Measurements from ENCODE around the gene MPZL3.

The MPZL3 gene, protein sequence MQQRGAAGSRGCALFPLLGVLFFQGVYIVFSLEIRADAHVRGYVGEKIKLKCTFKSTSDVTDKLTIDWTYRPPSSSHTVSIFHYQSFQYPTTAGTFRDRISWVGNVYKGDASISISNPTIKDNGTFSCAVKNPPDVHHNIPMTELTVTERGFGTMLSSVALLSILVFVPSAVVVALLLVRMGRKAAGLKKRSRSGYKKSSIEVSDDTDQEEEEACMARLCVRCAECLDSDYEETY

DNA sequence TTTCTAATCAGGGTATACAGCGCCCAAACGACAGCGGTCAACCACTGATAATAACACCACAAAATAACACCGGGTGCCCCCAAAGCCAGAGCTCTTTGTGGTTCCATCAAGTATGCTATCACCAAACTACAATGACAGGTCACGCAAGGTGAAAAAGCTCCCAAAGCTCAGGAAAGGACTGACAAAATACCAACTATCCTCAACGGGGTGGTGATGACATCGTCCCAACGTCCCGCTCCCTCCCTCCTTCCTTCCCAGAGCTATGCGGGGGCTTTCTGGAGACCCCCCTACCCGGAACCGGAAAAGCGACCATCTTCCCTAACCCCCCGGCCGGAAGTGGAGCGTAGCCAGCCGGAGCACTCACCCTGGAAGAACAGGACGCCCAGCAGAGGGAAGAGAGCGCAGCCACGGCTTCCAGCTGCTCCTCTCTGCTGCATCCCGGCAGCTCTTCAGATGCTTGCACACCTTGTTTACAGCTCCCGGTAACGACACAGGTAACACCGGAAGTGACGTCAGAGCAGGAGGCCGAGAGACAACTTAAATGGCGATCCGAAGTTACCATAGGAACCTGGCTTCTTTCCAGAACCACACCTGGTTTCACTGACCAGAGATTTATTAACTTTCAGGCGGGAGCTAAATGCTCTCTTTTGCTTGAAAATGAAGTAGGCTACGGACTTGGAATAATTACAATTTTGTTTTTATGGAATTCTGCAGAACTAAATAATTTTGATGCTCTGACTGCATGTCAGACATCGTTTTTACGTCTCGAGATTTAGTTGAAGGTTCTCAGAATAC, at the start of gene MPZL3:
Gene MPZL3 (minus strand): TSS at position 508 of the 795 bp plus-strand sequence. CDS start 71 bp downstream, at position 437.
- Histone ChIP-seq H3K79me2 (no peaks in the 10 kb centered on the region), H3K4me3 (ENCODE audit: low read depth, low read length) (peak within 1 kb of the TSS; percentile 92), H3K27me3 (ENCODE audit: control insufficient read depth, insufficient read depth, low read length) (no peaks in the 10 kb centered on the region), H3K9me3 (ENCODE audit: control insufficient read depth, low read length) (no peaks in the 10 kb centered on the region), H3K9ac (no peak within 1 kb of the TSS), H3K4me2 (ENCODE audit: low read length) (peak within 1 kb of the TSS; percentile 75), H3K36me3 (ENCODE audit: control insufficient read depth, insufficient read depth, low read length) (no peaks in the 10 kb centered on the region), H3K27ac (peak within 1 kb of the TSS; percentile 98), H3K4me1 (peaks cover 4% of the 10 kb centered on the region), H2AFZ (peak within 1 kb of the TSS; percentile 91)
- no peak for TF ChIP-seq CTCF (IDR thresholded peaks at IDR 0.05)

DNA sequence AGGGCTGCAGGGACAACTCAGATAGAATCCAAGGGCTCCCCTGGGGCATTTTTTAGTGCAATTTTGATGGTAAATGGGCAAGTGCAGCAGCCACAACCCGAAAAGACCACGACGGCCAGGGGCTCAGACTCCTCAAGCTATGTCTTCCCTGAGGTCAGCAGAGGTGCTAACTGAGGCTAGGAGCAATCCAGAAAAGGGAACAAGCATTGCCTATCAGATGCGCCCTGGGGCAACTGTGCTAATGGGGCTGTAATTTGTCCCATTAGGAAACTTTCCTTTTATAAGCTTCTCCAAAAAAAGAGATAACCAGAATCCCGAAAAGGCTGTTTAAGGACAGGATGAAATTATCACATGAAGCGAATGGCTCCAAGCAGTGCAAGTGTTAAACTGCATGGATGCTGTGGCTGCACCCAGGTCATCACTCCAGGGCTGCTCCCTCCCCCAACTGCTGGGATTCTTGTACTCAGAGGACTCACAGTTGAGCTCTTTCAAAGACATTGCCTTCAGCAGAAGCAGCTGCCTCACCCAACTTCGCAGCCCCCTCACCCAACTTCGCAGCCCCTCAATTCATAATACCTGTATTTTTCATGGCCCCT, 49.5 kb upstream of the MPZL3 start:
- H3K4me3 ChIP-seq (ENCODE audit: low read depth, low read length): no peak overlapping the region
- no peak for TF ChIP-seq CTCF (IDR thresholded peaks at IDR 0.05)

DNA sequence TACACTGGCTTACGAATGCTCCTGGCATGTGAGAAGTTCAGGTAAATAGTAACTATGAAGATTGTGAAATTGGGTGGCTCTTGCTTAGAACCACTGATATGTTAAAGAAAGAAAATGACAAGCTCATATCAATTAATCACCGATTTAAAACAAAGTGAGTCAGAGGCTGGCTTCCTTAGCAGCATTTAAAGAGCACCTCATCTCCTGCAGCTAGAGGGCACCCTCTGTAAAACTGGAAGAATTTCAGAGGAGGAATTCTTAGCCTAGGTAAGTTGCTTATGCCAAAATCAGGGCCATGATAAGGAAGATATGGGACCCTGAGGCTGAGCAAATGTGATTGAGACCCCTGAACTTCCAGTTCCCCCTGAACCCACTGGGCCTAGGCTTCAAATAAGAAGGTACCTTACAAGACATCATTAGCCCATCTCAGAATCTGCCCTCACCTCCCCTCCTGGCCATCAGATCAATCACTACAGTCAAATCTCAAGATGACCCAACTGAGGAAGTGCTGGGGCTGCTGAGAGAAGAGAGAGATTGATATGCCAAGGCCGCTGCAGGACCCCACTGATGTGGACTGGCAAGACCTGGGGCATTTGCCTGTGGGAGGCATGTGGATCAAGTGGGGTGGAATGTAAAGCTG, 43.8 kb upstream of the MPZL3 start:
- H3K27ac ChIP-seq: no peak overlapping the region
- no peaks in the 10 kb centered on the region for H3K79me2 ChIP-seq
- no peaks in the 10 kb centered on the region for H3K36me3 ChIP-seq (ENCODE audit: control insufficient read depth, insufficient read depth, low read length)
- H3K4me1 ChIP-seq: no peaks in the 10 kb centered on the region
- no peaks in the 10 kb centered on the region for H3K27me3 ChIP-seq (ENCODE audit: control insufficient read depth, insufficient read depth, low read length)
- no peak overlapping the region for H3K9ac ChIP-seq
- no peak overlapping the region for H3K4me2 ChIP-seq (ENCODE audit: low read length)
- H3K4me3 ChIP-seq (ENCODE audit: low read depth, low read length): no peak overlapping the region
- no peaks in the 10 kb centered on the region for H3K9me3 ChIP-seq (ENCODE audit: control insufficient read depth, low read length)
- peak; percentile 40 for TF ChIP-seq CTCF (IDR thresholded peaks at IDR 0.05)
- H2AFZ ChIP-seq: no peak overlapping the region

More for the DNA sequence above, 49.5 kb upstream of the MPZL3 start:
- Histone ChIP-seq H3K36me3 (ENCODE audit: control insufficient read depth, insufficient read depth, low read length) (no peaks in the 10 kb centered on the region), H3K9ac (no peak overlapping the region), H3K27me3 (ENCODE audit: control insufficient read depth, insufficient read depth, low read length) (no peaks in the 10 kb centered on the region), H3K4me2 (ENCODE audit: low read length) (no peak overlapping the region), H3K9me3 (ENCODE audit: control insufficient read depth, low read length) (no peaks in the 10 kb centered on the region), H3K4me1 (no peaks in the 10 kb centered on the region), H3K79me2 (no peaks in the 10 kb centered on the region), H2AFZ (no peak overlapping the region), H3K27ac (no peak overlapping the region)

- Histone ChIP-seq H3K9me3 (ENCODE audit: control insufficient read depth, low read length) (no peaks in the 10 kb centered on the region), H3K36me3 (ENCODE audit: control insufficient read depth, insufficient read depth, low read length) (no peaks in the 10 kb centered on the region), H3K4me3 (ENCODE audit: low read depth, low read length) (no peak overlapping the region), H3K4me2 (ENCODE audit: low read length) (no peak overlapping the region), H3K4me1 (no peaks in the 10 kb centered on the region), H3K79me2 (no peaks in the 10 kb centered on the region), H3K9ac (no peak overlapping the region), H3K27ac (no peak overlapping the region), H3K27me3 (ENCODE audit: control insufficient read depth, insufficient read depth, low read length) (no peaks in the 10 kb centered on the region), H2AFZ (no peak overlapping the region)
- no peak for TF ChIP-seq CTCF (IDR thresholded peaks at IDR 0.05)
Observed at GRCh38 chr11:118295199-118295598, 43.0 kb upstream of the MPZL3 start.
